Fibroblast of villous mesenchyme (primary cell): Measurements from ENCODE around the gene PNMA8A. TPM values are rescaled to one million over a fixed set of nuclear protein-coding genes. Genes with fewer than 3 reads are reported as not detected.

Source experiments
- DNase-seq: peaks from one replicate; pipeline ENCODE4 v3.0.0-alpha.2; 2010; ENCODE audit warnings: low read depth
- H3K4me3 ChIP-seq: 2 replicates; pipeline ENCODE4 v1.5.1; 2011; ENCODE audit warnings: low read depth, mild to moderate bottlenecking, low read length
- CTCF ChIP-seq: IDR thresholded peaks from 2 replicates; pipeline ENCODE4 v1.5.1; 2012; ENCODE audit warnings: low read depth, mild to moderate bottlenecking, low read length; ENCODE audit not compliant: insufficient read depth
- total RNA-seq: library from RNA; depleted of rRNA; stranded (reverse); fragments of >200 nt; gene quantifications from 2 replicates; pipeline ENCODE4 v1.2.3, GENCODE V29; 2012

Gene PNMA8A
- total RNA-seq, 1 donor, result 9.9 TPM

GRCh38 chr19:46491975-46492682 is 20.8 kb upstream of the PNMA8A start:
- DNase-seq, result no peak
- no peak for TF ChIP-seq CTCF

GRCh38 chr19:46490774-46491173 is 19.4 kb upstream of the PNMA8A start:
- TF ChIP-seq CTCF, result no peak
- no peak overlapping the region for H3K4me3 ChIP-seq

More at GRCh38 chr19:46491975-46492682, 20.8 kb upstream of the PNMA8A start:
- no peak overlapping the region for H3K4me3 ChIP-seq

GRCh38 chr19:46489445-46490272 is 18.3 kb upstream of the PNMA8A start:
- peak; percentile 47 for TF ChIP-seq CTCF
- no peak overlapping the region for H3K4me3 ChIP-seq
- DNase-seq, result peak; percentile 69

More at GRCh38 chr19:46490774-46491173, 19.4 kb upstream of the PNMA8A start:
- no peak for DNase-seq

- no peak overlapping the region for H3K4me3 ChIP-seq
- DNase-seq, result no peak
- no peak for TF ChIP-seq CTCF
Measured at GRCh38 chr19:46488551-46488950, 17.2 kb upstream of the PNMA8A start.

- peak overlapping the region; percentile 54 for H3K4me3 ChIP-seq
- TF ChIP-seq CTCF, result peak; percentile 97
- DNase-seq, result peak; percentile 72
Measured at GRCh38 chr19:46487802-46488445, 16.6 kb upstream of the PNMA8A start.

GRCh38 chr19:46487178-46487801 is 15.9 kb upstream of the PNMA8A start:
- no peak for TF ChIP-seq CTCF
- H3K4me3 ChIP-seq, result peak overlapping the region; percentile 54
- DNase-seq, result no peak
